HG02763 (cell line): ENCODE data around the gene EIPR1.
"Not testable (repeated sequence)": the region's sequence is repeated elsewhere in the genome, so short reads cannot be mapped to it uniquely, and the experiment has no call there.

Experiments
- ATAC-seq: cut with Tn5 transposase; IDR thresholded peaks from one replicate; pipeline ENCODE4 v1.9.1; 2021; ENCODE audit warnings: mild to moderate bottlenecking, moderate library complexity; ENCODE audit not compliant: unreplicated experiment

Gene EIPR1

GRCh38 chr2:3291113-3291512 lies 86.5 kb downstream of the EIPR1 start:
- no peak for ATAC-seq

- ATAC-seq = no peak
These were observed 87.0 kb downstream of the EIPR1 start for GRCh38 chr2:3290655-3291054.

GRCh38 chr2:3289971-3290370 lies 87.6 kb downstream of the EIPR1 start:
- no peak for ATAC-seq

GRCh38 chr2:3289526-3289925 lies 88.1 kb downstream of the EIPR1 start:
- ATAC-seq = no peak

GRCh38 chr2:3289171-3289515 lies 88.5 kb downstream of the EIPR1 start:
- no peak for ATAC-seq

- ATAC-seq = no peak
These were observed 89.0 kb downstream of the EIPR1 start for GRCh38 chr2:3288470-3289170.

- ATAC-seq = no peak
These were observed 89.7 kb downstream of the EIPR1 start for GRCh38 chr2:3287896-3288295.

GRCh38 chr2:3286646-3287036 lies 91.0 kb downstream of the EIPR1 start:
- ATAC-seq = not testable (repeated sequence)

- ATAC-seq = no peak
These were observed 91.5 kb downstream of the EIPR1 start for GRCh38 chr2:3285901-3286645.

- ATAC-seq = no peak
These were observed 92.7 kb downstream of the EIPR1 start for GRCh38 chr2:3284657-3285630.

GRCh38 chr2:3283876-3284656 lies 93.6 kb downstream of the EIPR1 start:
- not testable (repeated sequence) for ATAC-seq

GRCh38 chr2:3283206-3283605 lies 94.4 kb downstream of the EIPR1 start:
- ATAC-seq = no peak

- ATAC-seq = no peak
These were observed 95.3 kb downstream of the EIPR1 start for GRCh38 chr2:3282056-3282998.

GRCh38 chr2:3280683-3281520 lies 96.7 kb downstream of the EIPR1 start:
- no peak for ATAC-seq

GRCh38 chr2:3280197-3280596 lies 97.4 kb downstream of the EIPR1 start:
- ATAC-seq = no peak

- ATAC-seq = no peak
These were observed 98.2 kb downstream of the EIPR1 start for GRCh38 chr2:3279236-3279960.

GRCh38 chr2:3278521-3279218 lies 98.9 kb downstream of the EIPR1 start:
- ATAC-seq = no peak
